GM12878 (cell line): ENCODE measurements around the gene CTSS. TPM values are rescaled to one million over a fixed set of nuclear protein-coding genes. Genes with fewer than 3 reads are reported as not detected.

Experiments
- ATAC-seq: fragments of 200-7000 bp; cut with Tn5 transposase; 3 replicates; pipeline ENCODE4 v1.9.1; 2020; ENCODE audit warnings: mild to moderate bottlenecking, moderate library complexity
- BruUV-seq: library from RNA; stranded (reverse); fragments of 400-500 nt; replicated peaks from 2 replicates; lab custom pipeline; 2021; lab: Mats Ljungman, UMichigan
- CTCF ChIA-PET: fragments of 300-600 bp; sonication (Branson Sonifier 250); formaldehyde crosslinking; extraction: SDS; loops from one replicate; lab custom pipeline; 2021; ENCODE audit warnings: inconsistent platforms; lab: Yijun Ruan, JAX
- POLR2A ChIA-PET: fragments of 350-600 bp; formaldehyde crosslinking; extraction: SDS; loops from one replicate; lab custom pipeline; 2021; ENCODE audit warnings: inconsistent platforms; lab: Charles Lee
- RAD21 ChIA-PET: fragments of 300-600 bp; sonication (Branson Sonifier 250); formaldehyde crosslinking; loops from one replicate; lab custom pipeline; 2023; ENCODE audit warnings: antibody characterized with exemption; ENCODE audit not compliant: unreplicated experiment; lab: Charles Lee
- SMC1A ChIA-PET: fragments of 300-600 bp; sonication (Branson Sonifier 250); formaldehyde crosslinking; loops from one replicate; lab custom pipeline; 2023; ENCODE audit not compliant: unreplicated experiment, uncharacterized antibody; lab: Charles Lee
- DNase-seq: peaks from one replicate; pipeline ENCODE4 v3.0.0-alpha.2; 2011; ENCODE audit warnings: low read depth, low spot score
- FAIRE-seq: peaks from 3 replicates; lab custom pipeline; 2011; peaks lifted over from hg19 to GRCh38; lab: Jason Lieb, UNC
- H2AFZ ChIP-seq: 2 replicates; pipeline ENCODE4 v1.6.0; 2011; ENCODE audit warnings: low read depth, low read length, control low read depth; ENCODE audit not compliant: control insufficient read depth
- H3K27ac ChIP-seq: 2 replicates; pipeline ENCODE4 v1.5.1; 2011; ENCODE audit warnings: control low read depth; ENCODE audit not compliant: control insufficient read depth, insufficient read depth
- H3K27me3 ChIP-seq, 2 experiments: replicated peaks in 1 of 2; 2 replicates each; pipeline versions ENCODE4 v1.6.0 to v1.6.1; 2011; ENCODE audit warnings: low read length in 1 of 2; ENCODE audit not compliant: control insufficient read depth in 2 of 2, insufficient read depth in 2 of 2
- H3K36me3 ChIP-seq, 2 experiments: 2 replicates each; pipeline ENCODE4 v1.5.1; 2011; ENCODE audit warnings: low read length in 1 of 2; ENCODE audit not compliant: control insufficient read depth in 2 of 2, insufficient read depth in 2 of 2
- H3K4me1 ChIP-seq: 2 replicates; pipeline ENCODE4 v1.6.1; 2011; ENCODE audit warnings: mild to moderate bottlenecking, low read length, moderate library complexity, mixed read lengths; ENCODE audit not compliant: control insufficient read depth, insufficient read depth
- H3K4me2 ChIP-seq: 2 replicates; pipeline ENCODE4 v1.6.0; 2011; ENCODE audit warnings: control low read depth; ENCODE audit not compliant: control insufficient read depth, insufficient read depth
- H3K4me3 ChIP-seq: fragments of 200-600 bp; sonication (generic); 2 replicates; pipeline ENCODE4 v1.5.1; 2016
- H3K79me2 ChIP-seq: 2 replicates; pipeline ENCODE4 v1.6.0; 2011; ENCODE audit warnings: low read length; ENCODE audit not compliant: control insufficient read depth, insufficient read depth
- H3K9ac ChIP-seq: 2 replicates; pipeline ENCODE4 v1.8.0; 2011; ENCODE audit warnings: low read length, control low read depth, mixed read lengths; ENCODE audit not compliant: control insufficient read depth, insufficient read depth
- H3K9me3 ChIP-seq: replicated peaks from 3 replicates; pipeline ENCODE4 v1.5.1; 2011; ENCODE audit warnings: mild to moderate bottlenecking, low read length; ENCODE audit not compliant: control insufficient read depth, insufficient read depth
- H4K20me1 ChIP-seq: 2 replicates; pipeline ENCODE4 v1.6.0; 2011; ENCODE audit not compliant: control insufficient read depth, insufficient read depth
- ETV6 ChIP-seq, 2 experiments: fragments of 450-650 bp in 1 of 2; IDR thresholded peaks in 1 of 2; conservative IDR thresholded peaks in 1 of 2; 2 replicates each; pipeline ENCODE4 v1.6.1; 2014; ENCODE audit warnings: antibody characterized with exemption in 1 of 2, borderline replicate concordance in 1 of 2, low read depth in 1 of 2, mild to moderate bottlenecking in 1 of 2, moderate library complexity in 1 of 2
- EZH2 ChIP-seq: IDR thresholded peaks from 2 replicates; pipeline ENCODE4 v1.6.1; 2012; ENCODE audit warnings: low read depth, mild to moderate bottlenecking, control low read depth, inconsistent platforms, low read length, borderline replicate concordance; ENCODE audit not compliant: control insufficient read depth
- RAD21 ChIP-seq: IDR thresholded peaks from 2 replicates; pipeline ENCODE4 v1.6.1; 2011; ENCODE audit warnings: mild to moderate bottlenecking, low read depth, low read length, moderate library complexity; ENCODE audit not compliant: insufficient read depth
- RBBP5 ChIP-seq: fragments of 200-600 bp; sonication (generic); conservative IDR thresholded peaks from 2 replicates; pipeline ENCODE4 v1.6.1; 2016
- SRF ChIP-seq, 2 experiments: IDR thresholded peaks; 2 replicates each; pipeline ENCODE4 v1.6.1; 2011; ENCODE audit warnings: low read depth in 2 of 2, low read length in 2 of 2, mild to moderate bottlenecking in 1 of 2, moderate library complexity in 1 of 2
- WGBS: methylation state at CpG from one replicate; pipeline ENCODE4 v1.1.6; 2016; ENCODE audit warnings: low lambda C conversion rate; ENCODE audit not compliant: insufficient replicate concordance, insufficient coverage; ENCODE audit errors: missing lambda C conversion rate; 5-methylcytosine and 5-hydroxymethylcytosine counted together
- in situ Hi-C: fragments of 300-500 bp; cut with MboI; formaldehyde crosslinking; loops from 9 replicates; pipeline ENCODE4 v1.14.3; 2018; ENCODE audit warnings: mixed read lengths
- intact Hi-C: fragments of 100-400 bp; cut with micrococcal nuclease; formaldehyde crosslinking; loops from one replicate; pipeline ENCODE4 v1.14.2; 2022; ENCODE audit not compliant: unreplicated experiment
- polyA plus RNA-seq, 11 experiments: library from polyadenylated mRNA; depleted of rRNA in 4 of 11; unstranded in 6 of 11; stranded (reverse) in 5 of 11; fragments of >200 nt; fragmentation: Nextera tagmentation in 4 of 11; fragmentation: Illumina TruSeq in 1 of 11; extraction: Ambion mirVana in 4 of 11; extraction: Trizol in 1 of 11; gene quantifications; 1 replicate in 1 of 11; 2 replicates in 10 of 11; pipeline versions ENCODE4 v1.2.1 to v1.2.3, GENCODE V29; 2011 to 2016; ENCODE audit warnings: inconsistent platforms in 2 of 11, missing spikeins in 2 of 11, low read depth in 1 of 11
- total RNA-seq, 4 experiments: library from RNA; depleted of rRNA in 3 of 4; stranded (reverse); fragments of >200 nt in 3 of 4; fragmentation: Illumina TruSeq in 1 of 4; extraction: Trizol in 1 of 4; gene quantifications; 2 replicates each; pipeline versions ENCODE4 v1.2.1 to v1.2.3, GENCODE V29; 2013 to 2021
- TF ChIP-seq, protein P1 (sequence below), 3 experiments: IDR thresholded peaks in 2 of 3; conservative IDR thresholded peaks in 1 of 3; 2 replicates each; pipeline ENCODE4 v1.5.1; 2011; ENCODE audit warnings: low read depth in 3 of 3, low read length in 3 of 3, mild to moderate bottlenecking in 3 of 3, control low read depth in 2 of 3, moderate library complexity in 2 of 3, inconsistent platforms in 1 of 3, mixed read lengths in 1 of 3; ENCODE audit not compliant: control insufficient read depth in 2 of 3, insufficient read depth in 1 of 3; ENCODE audit errors: extremely low read depth in 1 of 3

CTSS gene
- total and polyA plus RNA-seq, 10 of the 15 experiments (the other 5 are each of a cell fraction or from before 2014, with no cell fraction given) = 32.8 to 174 (median 60.9) TPM

DNA sequence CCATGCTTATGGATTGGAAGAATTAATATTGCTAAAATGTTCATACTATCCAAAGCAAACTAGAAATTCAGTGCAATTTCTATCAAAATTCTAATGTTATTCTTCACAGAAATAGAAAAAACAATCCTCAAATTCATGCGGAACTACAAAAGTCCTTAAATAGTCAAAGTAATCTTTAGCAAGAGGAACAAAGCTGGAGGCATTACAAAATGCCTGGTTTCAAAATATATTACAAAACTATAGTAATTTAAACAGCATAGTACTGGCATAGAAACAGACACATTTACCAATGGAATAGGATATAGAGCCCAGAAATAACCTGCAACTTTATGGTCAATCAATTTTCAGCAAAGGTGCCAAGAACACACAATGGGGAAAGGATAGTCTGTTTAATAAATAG, 3.8 kb downstream of the CTSS start (continued):
- TF ChIP-seq, protein P1, sequence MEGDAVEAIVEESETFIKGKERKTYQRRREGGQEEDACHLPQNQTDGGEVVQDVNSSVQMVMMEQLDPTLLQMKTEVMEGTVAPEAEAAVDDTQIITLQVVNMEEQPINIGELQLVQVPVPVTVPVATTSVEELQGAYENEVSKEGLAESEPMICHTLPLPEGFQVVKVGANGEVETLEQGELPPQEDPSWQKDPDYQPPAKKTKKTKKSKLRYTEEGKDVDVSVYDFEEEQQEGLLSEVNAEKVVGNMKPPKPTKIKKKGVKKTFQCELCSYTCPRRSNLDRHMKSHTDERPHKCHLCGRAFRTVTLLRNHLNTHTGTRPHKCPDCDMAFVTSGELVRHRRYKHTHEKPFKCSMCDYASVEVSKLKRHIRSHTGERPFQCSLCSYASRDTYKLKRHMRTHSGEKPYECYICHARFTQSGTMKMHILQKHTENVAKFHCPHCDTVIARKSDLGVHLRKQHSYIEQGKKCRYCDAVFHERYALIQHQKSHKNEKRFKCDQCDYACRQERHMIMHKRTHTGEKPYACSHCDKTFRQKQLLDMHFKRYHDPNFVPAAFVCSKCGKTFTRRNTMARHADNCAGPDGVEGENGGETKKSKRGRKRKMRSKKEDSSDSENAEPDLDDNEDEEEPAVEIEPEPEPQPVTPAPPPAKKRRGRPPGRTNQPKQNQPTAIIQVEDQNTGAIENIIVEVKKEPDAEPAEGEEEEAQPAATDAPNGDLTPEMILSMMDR (IDR thresholded peaks at IDR 0.05 in 2 of 3, conservative IDR thresholded peaks at IDR 0.05 in 1 of 3; ENCODE audit: control insufficient read depth in 2 of 3, extremely low read depth in 1 of 3, insufficient read depth in 1 of 3, low read depth in 3 of 3, low read length in 3 of 3) = no peak
- TF ChIP-seq RBBP5 = no peak
- TF ChIP-seq EZH2 = no peak
- TF ChIP-seq, all 136 proteins: peak for 0

DNA sequence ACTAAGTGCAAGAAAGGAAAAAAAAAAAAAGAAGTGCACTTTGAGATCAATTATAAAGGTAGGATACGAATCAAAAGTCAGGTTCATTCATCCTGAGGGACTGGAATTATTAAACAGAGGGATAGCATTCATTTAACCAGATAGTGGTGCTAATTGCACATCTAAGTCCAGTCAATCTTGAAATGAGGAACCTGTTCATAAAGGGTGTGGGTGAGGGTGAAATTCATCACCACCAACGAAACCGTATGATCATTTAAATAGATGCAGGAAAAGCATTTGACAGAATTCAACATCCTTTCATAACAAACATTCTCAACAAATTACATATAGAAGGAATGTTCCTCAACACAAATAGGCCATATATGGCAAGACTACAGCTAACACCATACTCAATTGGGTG, 5.6 kb downstream of the CTSS start:
- SMC1A ChIA-PET = interaction anchor here (1.3 kb wide), 1 partner anchor 11 kb away, joined by 5 read pairs; no protein-coding TSS in a partner anchor
- peaks cover 5% of the 10 kb centered on the region; the same call in 2 of the 3 replicates for H3K9me3 ChIP-seq
- BruUV-seq = no TSS peak
- peaks cover 6% of the 10 kb centered on the region for H3K4me1 ChIP-seq
- FAIRE-seq (no peak), ATAC-seq (no peak), DNase-seq (no peak)
- intact Hi-C loops = loop anchor here (5.0 to 10.0 kb wide), 5 partner anchors 52 to 215 kb away; partner anchors contain the start of genes ARNT, CERS2 and ENSA
- CTCF ChIA-PET = interaction anchor here (1.4 kb wide), 1 partner anchor 162 kb away, joined by 4 read pairs; no protein-coding TSS in a partner anchor
- POLR2A ChIA-PET = interaction anchor here (0.6 kb wide), 1 partner anchor 27 kb away, joined by 3 read pairs; no protein-coding TSS in a partner anchor
- no peaks in the 10 kb centered on the region; the same call in 1 of the 2 replicates for H4K20me1 ChIP-seq
- RAD21 ChIA-PET = interaction anchor here (1.2 kb wide), 1 partner anchor 163 kb away, joined by 3 read pairs; no protein-coding TSS in a partner anchor
- H3K27me3 ChIP-seq = no peaks in the 10 kb centered on the region
- 88% methylated on average over 3 of the region's 3 CpGs for WGBS
- H3K4me2 ChIP-seq = 0 out of 2 replicates have a peak overlapping the region, but pooled peaks have one; percentile 28
- no peak overlapping the region for H2AFZ ChIP-seq
- H3K36me3 ChIP-seq = peaks cover 1 to 20% of the 10 kb centered on the region in 2 experiments
- peaks cover 42% of the 10 kb centered on the region for H3K79me2 ChIP-seq
- no peak overlapping the region for H3K9ac ChIP-seq
- H3K4me3 ChIP-seq = no peak overlapping the region
- in situ Hi-C loops = no loop called here
- TF ChIP-seq ETV6 (conservative IDR thresholded peaks at IDR 0.05 in 1 of 2, IDR thresholded peaks at IDR 0.05 in 1 of 2; ENCODE audit: borderline replicate concordance in 1 of 2, low read depth in 1 of 2) (no peak), SRF (IDR thresholded peaks at IDR 0.05; ENCODE audit: low read depth in 2 of 2, low read length in 2 of 2) (0 out of 4 replicates have a peak, but pooled peaks of 1 of the 2 experiments have one; percentile 14), RAD21 (0 out of 2 replicates have a peak, but pooled peaks have one; percentile 20)
- H3K27ac ChIP-seq = no peak overlapping the region
